ENCODE data around the gene RETREG2. TPM values are rescaled to one million over a fixed set of nuclear protein-coding genes. Genes with fewer than 3 reads are reported as not detected.
"Not testable (repeated sequence)": the region's sequence is repeated elsewhere in the genome, so short reads cannot be mapped to it uniquely, and the experiment has no call there.

The RETREG2 gene
- total RNA-seq, 2 donors from 2014 or later: 43.4 to 46.0 TPM

DNA sequence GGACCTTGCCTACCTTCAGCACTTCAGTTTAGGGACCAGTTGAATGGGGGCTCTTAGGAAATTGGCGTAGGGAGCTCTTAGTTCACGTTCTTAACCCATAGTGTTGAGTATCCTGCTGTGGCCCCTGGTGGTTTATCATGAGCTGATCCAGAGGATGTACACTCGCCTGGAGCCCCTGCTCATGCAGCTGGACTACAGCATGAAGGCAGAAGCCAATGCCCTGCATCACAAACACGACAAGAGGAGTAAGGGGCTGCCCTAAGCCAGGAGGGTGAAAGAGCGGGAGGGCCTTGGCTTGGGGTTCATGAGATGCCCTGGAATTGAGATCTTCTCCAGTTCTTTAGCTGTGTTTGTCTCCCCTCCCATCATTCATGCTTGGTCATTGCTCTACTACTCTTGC lies 2.9 kb downstream of the RETREG2 start:
- ATAC-seq: no peak
- DNase-seq: no peak
- intact Hi-C loops (cut with DNase I): no loop called here

DNA sequence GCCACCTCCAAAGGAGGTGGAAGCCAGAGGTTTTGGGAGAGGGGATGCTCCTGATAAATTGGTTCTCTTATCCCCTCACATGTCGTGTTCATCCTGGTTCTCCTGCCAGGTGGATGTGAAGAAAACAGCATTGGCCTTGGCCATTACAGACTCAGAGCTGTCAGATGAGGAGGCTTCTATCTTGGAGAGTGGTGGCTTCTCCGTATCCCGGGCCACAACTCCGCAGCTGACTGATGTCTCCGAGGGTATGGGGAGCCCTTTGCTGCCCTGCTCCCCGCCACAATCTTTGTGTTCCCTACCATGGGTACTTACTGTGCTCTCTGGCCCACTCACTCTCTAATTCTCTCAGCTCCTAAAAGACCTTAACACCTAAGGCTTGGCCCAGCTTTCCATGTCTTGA lies 3.5 kb downstream of the RETREG2 start:
- intact Hi-C loops (cut with DNase I): no loop called here
- DNase-seq (no peak), ATAC-seq (no peak)

DNA sequence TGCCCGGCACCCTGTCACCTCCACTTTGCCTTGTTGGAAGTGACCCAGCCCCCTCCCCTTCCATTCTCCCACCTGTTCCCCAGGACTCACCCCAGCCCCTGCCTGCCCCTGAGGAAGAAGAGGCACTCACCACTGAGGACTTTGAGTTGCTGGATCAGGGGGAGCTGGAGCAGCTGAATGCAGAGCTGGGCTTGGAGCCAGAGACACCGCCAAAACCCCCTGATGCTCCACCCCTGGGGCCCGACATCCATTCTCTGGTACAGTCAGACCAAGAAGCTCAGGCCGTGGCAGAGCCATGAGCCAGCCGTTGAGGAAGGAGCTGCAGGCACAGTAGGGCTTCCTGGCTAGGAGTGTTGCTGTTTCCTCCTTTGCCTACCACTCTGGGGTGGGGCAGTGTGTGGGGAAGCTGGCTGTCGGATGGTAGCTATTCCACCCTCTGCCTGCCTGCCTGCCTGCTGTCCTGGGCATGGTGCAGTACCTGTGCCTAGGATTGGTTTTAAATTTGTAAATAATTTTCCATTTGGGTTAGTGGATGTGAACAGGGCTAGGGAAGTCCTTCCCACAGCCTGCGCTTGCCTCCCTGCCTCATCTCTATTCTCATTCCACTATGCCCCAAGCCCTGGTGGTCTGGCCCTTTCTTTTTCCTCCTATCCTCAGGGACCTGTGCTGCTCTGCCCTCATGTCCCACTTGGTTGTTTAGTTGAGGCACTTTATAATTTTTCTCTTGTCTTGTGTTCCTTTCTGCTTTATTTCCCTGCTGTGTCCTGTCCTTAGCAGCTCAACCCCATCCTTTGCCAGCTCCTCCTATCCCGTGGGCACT lies 4.5 kb downstream of the RETREG2 start:
- no peak for ATAC-seq

DNA sequence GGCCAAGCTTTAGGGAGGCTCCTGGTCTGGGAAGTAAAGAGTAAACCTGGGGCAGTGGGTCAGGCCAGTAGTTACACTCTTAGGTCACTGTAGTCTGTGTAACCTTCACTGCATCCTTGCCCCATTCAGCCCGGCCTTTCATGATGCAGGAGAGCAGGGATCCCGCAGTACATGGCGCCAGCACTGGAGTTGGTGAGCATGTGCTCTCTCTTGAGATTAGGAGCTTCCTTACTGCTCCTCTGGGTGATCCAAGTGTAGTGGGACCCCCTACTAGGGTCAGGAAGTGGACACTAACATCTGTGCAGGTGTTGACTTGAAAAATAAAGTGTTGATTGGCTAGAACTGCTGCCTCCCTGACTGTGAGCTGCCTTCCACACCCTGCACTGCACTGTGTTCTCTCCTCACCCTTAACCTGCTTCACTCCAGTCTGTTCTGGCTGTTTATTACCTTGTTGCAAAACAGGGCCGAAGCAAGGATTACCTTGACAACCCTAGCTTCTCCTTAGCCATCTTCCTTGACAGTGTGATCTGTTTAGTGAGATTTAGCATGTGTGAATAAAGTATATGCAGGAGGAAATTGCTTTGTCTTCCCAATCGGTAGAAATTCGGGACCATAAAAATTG lies 5.2 kb downstream of the RETREG2 start:
- ATAC-seq (no peak), DNase-seq (no peak)
- intact Hi-C loops (cut with DNase I): no loop called here

More for the DNA sequence above, 4.5 kb downstream of the RETREG2 start:
- no peak for DNase-seq
- intact Hi-C loops (cut with DNase I): no loop called here

DNA sequence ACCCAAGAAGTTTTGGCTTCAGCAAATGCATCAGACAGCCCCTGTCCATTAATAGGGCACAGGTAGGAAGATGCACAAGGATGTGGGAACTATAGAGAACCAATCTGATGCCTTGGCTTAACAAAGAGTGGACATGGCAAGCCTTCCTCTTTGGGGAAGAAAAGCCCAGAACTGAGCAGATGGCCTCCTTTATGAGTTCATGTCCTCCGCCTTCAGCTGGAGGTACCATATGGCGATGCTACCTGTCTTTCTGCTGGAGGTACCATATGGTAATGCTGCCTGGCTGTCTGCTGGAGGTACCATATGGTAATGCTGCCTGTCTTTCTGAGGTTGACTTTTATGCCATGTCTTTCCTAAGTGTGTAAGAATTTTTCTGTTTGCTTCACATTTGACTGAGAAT lies 6.0 kb downstream of the RETREG2 start:
- DNase-seq (no peak), ATAC-seq (no peak)
- intact Hi-C loops (cut with DNase I): no loop called here

DNA sequence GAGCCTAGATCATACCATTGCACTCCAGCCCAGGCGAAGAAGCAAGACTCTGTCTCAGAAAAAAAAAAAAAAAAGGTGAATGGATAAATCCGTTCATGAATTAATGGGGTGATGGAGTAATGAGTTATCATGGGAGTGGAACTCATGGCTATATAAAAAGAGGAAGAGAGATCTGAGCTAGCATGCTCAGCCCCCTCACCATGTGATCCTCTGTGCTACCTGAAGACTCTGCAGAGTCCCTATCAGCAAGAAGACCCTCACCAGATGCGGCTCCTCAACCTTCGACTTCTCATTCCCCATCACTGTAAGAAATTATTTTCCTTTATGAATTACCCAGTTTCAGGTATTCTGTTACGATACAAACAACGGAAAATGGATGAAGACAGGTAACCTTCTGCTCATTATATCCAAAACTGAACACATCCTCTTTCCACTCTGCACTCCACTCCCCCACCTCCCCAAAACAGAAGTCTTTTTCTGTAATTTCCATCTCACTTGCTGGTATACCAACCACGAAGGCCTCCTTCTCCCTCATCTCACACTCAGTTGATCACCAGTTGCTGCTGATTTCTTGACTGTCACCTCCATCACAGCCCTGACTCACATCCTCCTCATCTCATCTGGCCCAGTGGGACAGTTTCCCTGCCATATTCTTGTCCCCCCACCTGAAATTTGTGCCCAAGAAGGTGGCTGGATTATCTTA lies 8.8 kb downstream of the RETREG2 start:
- no peak for ATAC-seq
- no peak for DNase-seq
- intact Hi-C loops (cut with DNase I): no loop called here

DNA sequence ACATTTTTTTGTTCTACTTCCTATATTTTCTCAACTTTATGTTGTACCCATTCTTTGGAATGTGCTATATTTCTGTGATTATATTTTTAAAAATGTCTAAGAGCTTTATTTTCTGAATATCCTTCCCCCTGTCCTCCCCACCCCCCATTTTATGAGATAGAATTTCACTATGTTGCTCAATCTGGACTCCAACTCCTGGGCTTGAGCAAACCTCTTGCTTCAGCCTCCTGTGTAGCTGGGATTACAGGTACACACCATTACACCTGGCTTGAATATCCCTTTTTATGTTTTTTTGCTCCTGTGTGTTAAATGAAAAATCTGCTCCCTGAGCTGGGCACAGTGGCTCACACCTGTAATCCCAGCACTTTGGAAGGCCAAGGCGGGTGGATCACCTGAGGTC lies 19.3 kb downstream of the RETREG2 start:
- DNase-seq (no peak), ATAC-seq (no peak)
- intact Hi-C loops (cut with DNase I): no loop called here

DNA sequence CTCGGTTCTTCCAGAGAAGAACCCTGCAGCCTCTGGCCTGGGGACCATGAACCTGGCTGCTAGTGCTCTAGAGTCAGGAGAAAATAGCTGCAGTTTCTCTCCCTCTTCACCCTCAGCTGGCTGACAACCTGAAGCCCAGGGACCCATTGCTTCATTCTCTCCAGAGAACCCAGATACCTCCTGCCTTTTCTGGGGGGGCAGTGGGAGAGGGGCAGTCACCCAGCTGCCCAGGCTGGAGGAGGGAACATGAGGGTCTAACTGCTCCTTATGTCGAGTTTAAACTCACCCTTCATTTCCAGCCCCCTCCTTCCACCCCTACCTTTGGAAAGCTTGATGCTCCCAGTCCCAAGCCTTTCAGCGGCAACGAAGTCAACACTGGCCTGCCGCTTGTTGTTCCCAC lies 20.9 kb downstream of the RETREG2 start:
- intact Hi-C loops (cut with DNase I): no loop called here
- ATAC-seq: no peak
- no peak for DNase-seq

DNA sequence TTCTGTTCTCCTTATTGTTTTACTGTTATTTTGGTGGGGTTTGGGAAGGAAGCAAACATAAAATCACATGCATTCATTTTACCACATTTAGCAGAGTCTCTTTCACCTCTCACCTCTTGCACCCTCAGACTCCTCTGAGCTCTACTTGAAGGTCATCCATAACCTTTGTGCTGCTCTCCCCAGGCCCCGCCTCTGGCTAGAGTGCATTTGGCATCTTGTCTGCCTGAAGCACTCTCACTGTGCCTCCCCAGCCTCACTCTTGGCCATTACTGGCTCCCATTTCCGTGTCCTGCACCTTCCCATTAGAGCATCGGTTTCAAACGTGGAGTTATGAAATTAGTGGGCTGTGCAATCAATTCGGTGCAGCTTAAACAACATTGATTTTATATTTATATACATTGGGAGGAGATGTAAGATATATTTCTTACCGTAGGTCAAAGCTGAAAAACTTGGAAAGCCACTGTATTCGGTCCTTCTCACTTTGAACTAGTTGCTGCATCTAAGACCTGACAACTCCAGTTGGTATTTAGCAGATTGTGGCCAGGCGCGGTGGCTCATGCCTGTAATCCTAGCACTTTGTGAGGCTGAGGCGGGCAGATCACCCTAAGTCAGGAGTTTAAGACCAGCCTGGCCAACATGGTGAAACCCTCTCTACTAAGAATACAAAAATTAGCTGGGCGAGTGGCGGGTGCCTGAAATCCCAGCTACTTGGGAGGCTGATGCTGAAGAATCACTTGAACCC lies 21.6 kb downstream of the RETREG2 start:
- intact Hi-C loops (cut with DNase I): no loop called here

DNA sequence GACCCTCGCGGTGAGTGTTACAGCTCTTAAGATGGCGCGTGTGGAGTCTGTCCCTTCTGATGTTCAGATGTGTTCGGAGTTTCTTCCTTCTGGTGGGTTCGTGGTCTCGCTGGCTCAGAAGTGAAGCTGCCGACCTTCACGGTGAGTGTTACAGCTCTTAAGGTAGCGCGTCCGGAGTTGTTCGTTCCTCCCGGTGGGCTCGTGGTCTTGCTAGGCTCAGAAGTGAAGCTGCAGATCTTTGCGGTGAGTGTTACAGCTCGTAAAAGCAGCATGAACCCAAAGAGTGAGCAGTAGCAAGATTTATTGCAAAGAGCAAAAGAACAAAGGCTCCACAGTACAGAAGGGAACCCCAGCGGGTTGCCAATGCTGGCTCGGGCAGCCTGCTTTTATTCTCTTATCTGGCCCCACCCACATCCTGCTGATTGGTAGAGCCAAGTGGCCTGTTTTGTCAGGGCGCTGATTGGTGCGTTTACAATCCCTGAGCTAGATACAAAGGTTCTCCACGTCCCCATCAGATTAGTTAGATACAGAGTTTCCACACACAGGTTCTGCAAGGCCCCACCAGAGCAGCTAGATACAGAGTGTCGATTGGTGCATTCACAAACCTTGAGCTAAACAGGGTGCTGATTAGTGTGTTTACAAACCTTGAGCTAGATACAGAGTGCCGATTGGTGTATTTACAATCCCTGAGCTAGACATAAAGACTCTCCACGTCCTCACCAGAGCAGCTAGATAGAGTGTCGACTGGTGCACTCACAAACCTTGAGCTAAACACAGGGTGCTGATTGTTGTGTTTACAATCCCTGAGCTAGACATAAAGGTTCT lies 22.6 kb downstream of the RETREG2 start:
- intact Hi-C loops (cut with DNase I); DNase-seq; ATAC-seq: not testable (repeated sequence)

More for the DNA sequence above, 21.6 kb downstream of the RETREG2 start:
- ATAC-seq (peak in 1 of 2 donors; percentile 86), DNase-seq (no peak)

DNA sequence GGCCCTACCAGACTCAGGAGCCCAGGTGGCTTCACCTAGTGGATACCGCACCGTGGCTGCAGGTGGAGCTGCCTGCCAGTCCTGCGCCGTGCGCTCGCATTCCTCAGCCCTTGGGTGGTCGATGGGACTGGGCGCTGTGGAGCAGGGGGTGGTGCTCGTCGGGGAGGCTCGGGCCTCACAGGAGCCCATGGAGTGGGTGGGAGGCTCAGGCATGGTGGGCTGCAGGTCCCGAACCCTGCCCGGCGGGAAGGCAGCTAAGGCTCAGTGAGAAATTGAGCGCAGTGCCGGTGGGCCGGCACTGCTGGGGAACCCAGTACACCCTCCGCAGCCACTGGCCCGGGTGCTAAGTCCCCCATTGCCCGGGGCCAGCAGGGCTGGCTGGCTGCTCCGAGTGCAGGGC lies 23.3 kb downstream of the RETREG2 start:
- DNase-seq; ATAC-seq; intact Hi-C loops (cut with DNase I): not testable (repeated sequence)

DNA sequence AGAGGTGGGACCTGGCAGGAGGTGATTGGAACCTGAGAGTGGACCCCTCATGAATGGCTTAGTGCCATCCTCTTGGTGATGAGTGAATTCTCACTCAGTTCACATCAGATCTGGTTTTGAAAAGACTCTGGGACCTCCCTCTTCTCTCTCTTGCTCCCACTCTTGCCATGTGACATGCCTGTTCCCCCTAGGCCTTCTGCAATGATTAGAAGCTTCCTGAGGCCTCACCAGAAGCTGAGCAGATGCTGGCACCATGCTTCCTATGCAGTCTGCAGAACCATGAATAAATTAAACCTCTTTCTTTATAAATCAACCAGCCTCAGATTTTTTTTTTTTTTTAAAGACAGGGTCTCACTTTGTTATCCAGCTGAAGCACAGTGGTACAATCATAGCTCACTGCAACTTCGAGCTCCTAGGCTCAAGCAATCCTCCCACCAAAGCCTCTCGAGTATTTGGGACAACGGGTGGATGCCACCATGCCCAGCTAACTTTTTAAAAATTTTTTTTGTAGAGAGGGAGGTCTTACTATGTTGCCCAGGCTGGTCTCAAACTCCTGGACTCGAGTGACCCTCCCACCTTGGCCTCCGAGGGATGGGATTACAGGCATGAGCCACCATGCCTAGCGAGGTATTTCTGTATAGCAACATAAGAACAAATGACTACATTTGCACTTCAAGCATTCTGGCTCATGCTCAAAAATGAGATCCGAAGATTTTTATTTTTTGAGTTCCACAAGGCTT lies 26.5 kb downstream of the RETREG2 start:
- intact Hi-C loops (cut with DNase I): no loop called here
- ATAC-seq: no peak

DNA sequence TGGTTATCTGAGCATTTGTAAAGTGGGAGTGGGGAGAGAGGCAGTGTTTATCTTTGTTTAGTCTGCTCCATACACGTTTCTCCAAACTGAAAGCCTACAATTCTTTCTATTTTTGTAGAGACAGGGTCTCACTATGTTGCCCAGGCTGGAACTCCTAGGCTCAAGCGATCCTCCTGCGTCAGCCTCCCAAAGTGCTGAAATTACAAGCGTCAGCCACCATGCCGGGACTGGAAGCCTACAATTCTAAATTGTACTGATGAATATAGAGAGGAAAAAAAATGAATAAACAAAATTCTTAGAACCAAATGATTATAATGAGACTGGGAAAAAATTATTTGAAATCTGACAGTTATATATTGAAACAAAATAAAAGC lies 27.1 kb downstream of the RETREG2 start:
- intact Hi-C loops (cut with DNase I): no loop called here
- DNase-seq (no peak), ATAC-seq (no peak)

More for the DNA sequence above, 26.5 kb downstream of the RETREG2 start:
- DNase-seq: no peak

DNA sequence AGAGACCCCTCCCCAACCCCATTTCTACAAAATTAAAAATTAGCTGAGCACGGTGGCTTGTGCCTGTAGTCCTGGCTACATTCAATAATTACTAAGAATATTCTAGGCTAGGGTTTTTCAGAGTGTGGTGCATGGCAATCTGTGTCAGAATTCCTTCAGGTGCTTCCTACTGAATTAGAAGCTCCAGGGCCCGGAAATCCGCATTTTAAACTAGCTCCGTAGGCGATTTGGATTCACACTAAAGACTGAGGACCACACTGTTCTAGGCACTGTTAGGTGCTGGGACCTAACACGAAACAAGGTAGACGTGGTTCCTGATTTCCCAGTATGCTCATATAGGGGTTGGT lies 27.9 kb downstream of the RETREG2 start:
- DNase-seq: no peak
- intact Hi-C loops (cut with DNase I): no loop called here
- no peak for ATAC-seq

DNA sequence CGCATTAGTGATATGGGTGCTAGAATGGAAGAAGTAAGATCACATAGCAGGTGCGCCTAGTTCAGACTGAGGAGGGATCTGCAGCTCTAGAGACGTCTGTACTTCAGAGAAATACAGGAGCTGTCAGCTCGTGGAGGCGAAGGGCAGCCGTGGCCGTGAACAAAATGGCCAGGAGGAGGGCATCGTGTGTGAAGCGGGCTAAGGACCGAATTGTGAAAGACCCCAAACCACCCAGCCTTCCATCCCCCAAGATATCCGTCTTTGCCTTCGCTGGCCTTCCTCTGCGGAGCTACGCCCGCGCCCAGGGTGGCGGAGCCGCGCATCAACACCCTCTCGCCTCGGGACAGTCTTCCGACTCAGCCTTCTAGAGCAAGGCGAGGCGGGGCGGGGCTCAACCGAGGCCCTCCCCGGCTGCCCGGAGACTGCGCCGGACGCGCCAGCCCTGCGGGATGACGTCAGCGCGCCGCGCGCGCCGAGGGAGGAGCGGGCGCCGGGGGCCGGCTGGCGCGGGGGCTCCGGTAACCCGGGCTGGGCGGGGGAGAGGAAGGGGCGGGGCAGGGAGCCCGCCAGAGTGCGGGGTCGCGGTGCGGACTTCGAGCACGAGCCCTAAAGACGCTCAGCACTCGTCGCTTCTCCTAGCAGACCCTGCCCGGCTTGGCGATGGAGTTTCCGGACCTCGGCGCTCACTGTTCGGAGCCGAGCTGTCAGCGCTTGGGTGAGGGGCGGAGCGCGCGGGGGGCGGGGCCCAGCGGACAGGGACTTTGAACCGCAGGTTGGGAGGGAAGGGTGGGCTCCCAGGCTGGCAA lies 28.5 kb downstream of the RETREG2 start, which contains the start of gene ZFAND2B:
TSS of gene ZFAND2B (plus strand) at position 455 of the 806 bp plus-strand sequence. CDS start at position 661, 206 bp downstream.
- intact Hi-C loops (cut with DNase I): no loop called here
- DNase-seq (peak; percentile 96), ATAC-seq (peak; percentile 98)

DNA sequence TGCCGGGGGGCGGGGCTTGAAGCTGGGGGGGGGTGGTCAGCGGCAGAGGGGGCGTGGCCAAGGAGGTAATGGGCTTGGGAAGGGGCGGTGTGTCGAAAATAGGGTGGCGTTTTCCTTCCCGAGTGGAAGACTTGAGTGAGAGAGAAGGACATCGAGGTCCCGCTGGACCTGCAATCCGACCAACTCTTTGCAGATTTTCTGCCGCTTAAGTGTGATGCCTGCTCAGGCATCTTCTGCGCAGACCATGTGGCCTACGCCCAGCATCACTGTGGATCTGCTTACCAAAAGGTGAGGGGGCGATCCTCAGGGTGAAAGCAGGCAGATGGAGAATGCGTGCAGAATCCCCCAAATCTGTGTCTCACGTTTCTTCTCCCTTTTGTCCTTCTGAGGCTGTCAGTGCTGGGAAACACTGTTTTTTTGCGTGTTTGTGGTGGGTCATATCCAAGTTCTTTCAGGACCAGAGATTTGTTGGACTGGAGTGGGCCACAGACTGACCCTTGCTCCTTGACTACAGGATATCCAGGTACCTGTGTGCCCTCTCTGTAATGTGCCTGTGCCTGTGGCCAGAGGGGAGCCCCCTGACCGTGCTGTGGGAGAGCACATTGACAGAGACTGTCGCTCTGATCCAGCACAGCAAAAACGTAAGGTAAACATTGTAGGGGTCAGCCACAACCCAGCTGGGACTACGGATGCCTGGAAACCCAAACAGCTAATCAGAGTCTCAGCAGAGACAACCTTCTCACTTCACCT lies 29.2 kb downstream of the RETREG2 start:
- intact Hi-C loops (cut with DNase I): no loop called here
- no peak for ATAC-seq
- no peak for DNase-seq

Measured in left cardiac atrium (tissue), 4 donors.